Ovary (tissue), 9 donors: Measurements from ENCODE around the gene TVP23B. TPM values are rescaled to one million over a fixed set of nuclear protein-coding genes. Genes with fewer than 3 reads are reported as not detected.

ENCODE experiments used
- polyA plus RNA-seq, 2 donors: library from polyadenylated mRNA; stranded (reverse); fragments of 200-250 nt in 1 of 2; fragments of 350-450 nt in 1 of 2; fragmentation: Illumina TruSeq in 1 of 2; extraction: RNeasy Lipid Tissue Mini Kit (QIAGEN cat#74804) in 1 of 2; gene quantifications; one replicate each; pipeline ENCODE4 v1.2.3, GENCODE V29; 2013 to 2014
- total RNA-seq, 7 donors: library from RNA; depleted of rRNA in 2 of 7; stranded (reverse); fragments of >200 nt in 2 of 7; fragmentation: NEBNext Ultra II Directional in 3 of 7; extraction: Animal tissue kit (Norgen Biotek cat#: 25700) in 3 of 7; gene quantifications; one replicate each; pipeline versions ENCODE4 v1.1.0 to v1.2.4, GENCODE V29; 2016 to 2023
- donor health status: DM: no; HTN: no; CAD: no; lungs with moderate emphysema.
- donor health status: DM: no; HTN: no; CAD: no.
- donor health status: Bipolar disorder and iron deficiency.
- donor health status: DM: yes; HTN: yes; CAD: no.
- donor health status: DM: no; HTN: no; CAD: no.
- donor health status: DM: yes; HTN: yes; CAD: no.

Gene TVP23B
- total and polyA plus RNA-seq, 9 donors: 27.0 to 44.7 (median 32.5) TPM

Other genes with a start within 250 kb of the TVP23B start
- not detected for gene TBC1D28, start 136.8 kb upstream of the TVP23B start, total RNA-seq
- not detected for gene TBC1D28, start 136.8 kb upstream of the TVP23B start, polyA plus RNA-seq
- 10 to 100 TPM in 4 of 7 donors, 1 to 10 TPM in 3; 5.7 to 15.0 (median 10.5) TPM for gene FOXO3B, start 98.9 kb upstream of the TVP23B start, total RNA-seq
- 1 to 10 TPM; 1.2 to 3.7 TPM for gene FOXO3B, start 98.9 kb upstream of the TVP23B start, polyA plus RNA-seq
- gene FBXW10, start 37.1 kb upstream of the TVP23B start, total RNA-seq: under 1 TPM in 2 of 7 donors, not detected in 5; 0.11 to 0.20 TPM
- gene FBXW10, start 37.1 kb upstream of the TVP23B start, polyA plus RNA-seq: under 1 TPM; 0.04 to 0.38 TPM
- 10 to 100 TPM; 28.8 to 44.7 (median 36.4) TPM for gene PRPSAP2, start 76.9 kb downstream of the TVP23B start, total RNA-seq
- gene PRPSAP2, start 76.9 kb downstream of the TVP23B start, polyA plus RNA-seq: 10 to 100 TPM; 25.2 to 35.4 TPM
- gene SLC5A10, start 171.0 kb downstream of the TVP23B start, total RNA-seq: under 1 TPM in 3 of 7 donors, not detected in 4; 0.05 to 0.38 (median 0.12) TPM
- under 1 TPM in 1 of 2 donors, not detected in 1; 0.18 TPM for gene SLC5A10, start 171.0 kb downstream of the TVP23B start, polyA plus RNA-seq
- gene FAM83G, start 223.6 kb downstream of the TVP23B start, total RNA-seq: 1 to 10 TPM; 2.1 to 5.1 (median 2.6) TPM
- 1 to 10 TPM in 1 of 2 donors, under 1 TPM in 1; 0.93 to 1.3 TPM for gene FAM83G, start 223.6 kb downstream of the TVP23B start, polyA plus RNA-seq